GM12878 (cell line): Measurements from ENCODE around the gene ZNF689.

ENCODE experiments used
- E2F8 ChIP-seq: fragments of 450-650 bp; IDR thresholded peaks from 2 replicates; pipeline ENCODE4 v1.6.1; 2018; ENCODE audit warnings: mild to moderate bottlenecking, low read depth, moderate library complexity; ENCODE audit not compliant: partially characterized antibody
- ELK1 ChIP-seq: IDR thresholded peaks from 2 replicates; pipeline ENCODE4 v1.6.1; 2012; ENCODE audit warnings: low read depth, low read length, improper control_type of control experiment
- JUND ChIP-seq: IDR thresholded peaks from 2 replicates; pipeline ENCODE4 v1.6.1; 2012; ENCODE audit warnings: low read depth, mild to moderate bottlenecking, low read length, improper control_type of control experiment, moderate library complexity
- NFXL1 ChIP-seq: fragments of 450-650 bp; IDR thresholded peaks from 2 replicates; pipeline ENCODE4 v1.6.1; 2017; ENCODE audit warnings: antibody characterized with exemption, mild to moderate bottlenecking, borderline replicate concordance
- RFX5 ChIP-seq: IDR thresholded peaks from 2 replicates; pipeline ENCODE4 v1.6.1; 2011; ENCODE audit warnings: low read depth, low read length, improper control_type of control experiment
- SKIL ChIP-seq: fragments of 450-650 bp; IDR thresholded peaks from 2 replicates; pipeline ENCODE4 v1.6.1; 2017; ENCODE audit warnings: mild to moderate bottlenecking, low read depth, inconsistent platforms; ENCODE audit not compliant: poor library complexity, severe bottlenecking
- SP1 ChIP-seq: IDR thresholded peaks from one replicate; pipeline ENCODE4 v1.6.1; 2011; ENCODE audit warnings: low read depth, low read length

GRCh38 chr16:30581457-30581856 is 28.7 kb downstream of the ZNF689 start:
- no peak for TF ChIP-seq RFX5
- no peak for TF ChIP-seq SKIL
- no peak for TF ChIP-seq E2F8
- no peak for TF ChIP-seq SP1
- no peak for TF ChIP-seq ELK1
- TF ChIP-seq JUND, result no peak
- TF ChIP-seq NFXL1, result no peak
